Parietal lobe (tissue), 1 donor: ENCODE data around the gene STEAP3. TPM values are rescaled to one million over a fixed set of nuclear protein-coding genes. Genes with fewer than 3 reads are reported as not detected.

Source experiments
- total RNA-seq: library from RNA; depleted of rRNA; stranded (reverse); fragments of >200 nt; gene quantifications from one replicate; pipeline ENCODE4 v1.2.3, GENCODE V29; 2014

The STEAP3 gene, protein sequence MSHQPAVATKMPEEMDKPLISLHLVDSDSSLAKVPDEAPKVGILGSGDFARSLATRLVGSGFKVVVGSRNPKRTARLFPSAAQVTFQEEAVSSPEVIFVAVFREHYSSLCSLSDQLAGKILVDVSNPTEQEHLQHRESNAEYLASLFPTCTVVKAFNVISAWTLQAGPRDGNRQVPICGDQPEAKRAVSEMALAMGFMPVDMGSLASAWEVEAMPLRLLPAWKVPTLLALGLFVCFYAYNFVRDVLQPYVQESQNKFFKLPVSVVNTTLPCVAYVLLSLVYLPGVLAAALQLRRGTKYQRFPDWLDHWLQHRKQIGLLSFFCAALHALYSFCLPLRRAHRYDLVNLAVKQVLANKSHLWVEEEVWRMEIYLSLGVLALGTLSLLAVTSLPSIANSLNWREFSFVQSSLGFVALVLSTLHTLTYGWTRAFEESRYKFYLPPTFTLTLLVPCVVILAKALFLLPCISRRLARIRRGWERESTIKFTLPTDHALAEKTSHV
- total RNA-seq = not detected

DNA sequence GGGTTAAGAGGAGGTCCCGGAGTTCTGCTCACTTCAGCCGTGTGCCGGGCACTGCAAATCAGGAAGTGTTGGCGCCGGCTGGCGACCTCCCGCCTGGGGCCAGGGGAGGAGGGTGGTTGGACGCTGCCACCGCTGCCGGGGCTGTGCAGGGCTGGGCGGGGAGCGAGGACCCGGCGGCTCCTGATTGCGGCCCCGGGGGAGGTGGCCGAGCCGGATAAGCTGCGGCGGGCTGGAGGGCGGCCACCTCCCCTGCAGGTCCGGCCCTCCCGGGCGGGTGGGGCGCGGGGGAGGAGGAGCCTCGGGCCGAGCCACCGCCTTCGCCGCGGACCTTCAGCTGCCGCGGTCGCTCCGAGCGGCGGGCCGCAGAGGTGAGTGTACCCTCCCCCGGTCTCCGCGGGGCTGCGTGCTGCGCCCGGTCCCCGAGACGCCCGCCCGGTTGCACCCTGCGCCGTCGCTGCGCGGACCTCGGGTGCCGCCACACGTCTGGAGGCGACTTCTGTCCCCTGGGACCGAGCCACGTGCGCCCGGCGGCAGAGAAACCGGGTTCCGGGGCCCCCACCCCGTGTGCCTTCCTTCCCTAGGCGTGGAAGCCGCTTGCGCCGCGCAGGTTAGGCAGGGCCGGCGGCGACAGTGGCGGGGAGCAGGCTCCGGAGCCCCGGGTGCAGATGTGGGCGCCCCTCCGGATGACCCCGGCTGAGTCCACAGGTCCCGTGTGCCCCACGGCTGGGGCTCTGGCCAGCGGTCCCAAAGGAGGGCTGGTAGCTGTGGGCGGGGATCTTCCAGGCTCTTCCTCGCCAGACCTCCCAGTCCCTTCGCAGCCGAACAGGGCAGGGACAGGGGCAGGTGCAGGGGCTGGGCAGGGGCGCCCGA, at the start of gene STEAP3:
STEAP3 (plus strand) TSS at position 314 of the 870 bp plus-strand sequence. CDS start 7,179 bp downstream, outside the sequence.

Other genes starting within 250 kb of the STEAP3 start
- 1.6 TPM for gene C1QL2, start 65.1 kb upstream of the STEAP3 start, total RNA-seq
- gene C2orf76, start 143.0 kb downstream of the STEAP3 start, total RNA-seq = 8.8 TPM
- gene DBI, start 143.1 kb downstream of the STEAP3 start, total RNA-seq = 41.6 TPM
- not detected for gene TMEM37, start 208.0 kb downstream of the STEAP3 start, total RNA-seq